ENCODE data around the gene GLCE.
A peak's percentile ranks its signal among the peaks of the same experiment; 100 is the strongest.

The GLCE gene

DNA sequence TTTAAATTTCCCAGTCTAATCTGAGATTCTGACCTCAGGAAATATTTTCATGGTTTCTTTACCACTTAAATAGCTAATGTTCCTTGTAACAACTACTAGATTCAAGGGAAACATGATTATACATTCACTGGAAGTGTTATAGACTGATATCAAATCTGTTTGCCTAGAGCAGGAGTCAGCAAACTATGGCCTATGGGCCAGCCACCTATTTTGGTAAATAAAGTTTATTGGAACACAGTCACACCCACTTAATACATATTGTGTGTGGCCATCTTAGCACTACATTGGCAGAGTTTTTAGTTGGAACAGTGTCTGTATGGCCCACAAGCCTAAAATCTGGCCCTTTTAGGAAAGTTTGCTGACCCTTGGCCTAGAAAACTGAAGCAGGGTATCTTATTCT lies 50.1 kb downstream of the GLCE start:
- FAIRE-seq = no peak

- FAIRE-seq = no peak
Observed at GRCh38 chr15:69213786-69214185, 53.4 kb downstream of the GLCE start.

DNA sequence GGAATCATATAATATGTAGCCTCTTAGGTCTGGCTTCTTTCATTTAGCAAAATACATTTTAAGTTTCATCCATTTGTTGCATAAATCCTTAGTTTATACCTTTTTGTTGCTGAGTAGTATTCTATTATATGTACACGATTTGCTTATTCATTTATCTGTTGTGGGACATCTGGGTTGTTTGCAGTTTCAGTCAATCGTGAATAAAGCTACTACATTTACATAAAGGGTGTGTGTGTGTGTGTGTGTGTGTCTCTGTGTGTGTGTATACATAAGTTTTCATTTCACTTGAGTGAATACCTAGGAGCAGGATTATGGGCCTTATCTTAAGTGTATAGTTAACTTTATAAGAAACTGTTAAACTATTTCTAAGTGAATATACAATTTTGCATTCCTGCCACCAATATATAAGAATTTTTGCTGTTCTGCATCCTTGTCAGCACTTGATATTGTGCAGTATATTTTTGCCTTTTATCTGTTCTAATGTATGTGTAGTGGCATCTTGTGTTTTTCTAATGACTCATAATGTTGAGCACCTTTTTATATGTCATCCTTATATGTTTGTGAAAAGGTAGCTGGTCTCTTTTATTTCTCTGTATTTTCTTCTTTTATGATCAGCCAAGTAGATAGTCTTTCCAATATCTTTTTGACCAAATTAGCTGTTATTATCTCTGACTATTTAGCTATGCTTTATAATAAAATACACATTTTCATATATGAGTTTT lies 55.0 kb downstream of the GLCE start:
- FAIRE-seq = no peak

DNA sequence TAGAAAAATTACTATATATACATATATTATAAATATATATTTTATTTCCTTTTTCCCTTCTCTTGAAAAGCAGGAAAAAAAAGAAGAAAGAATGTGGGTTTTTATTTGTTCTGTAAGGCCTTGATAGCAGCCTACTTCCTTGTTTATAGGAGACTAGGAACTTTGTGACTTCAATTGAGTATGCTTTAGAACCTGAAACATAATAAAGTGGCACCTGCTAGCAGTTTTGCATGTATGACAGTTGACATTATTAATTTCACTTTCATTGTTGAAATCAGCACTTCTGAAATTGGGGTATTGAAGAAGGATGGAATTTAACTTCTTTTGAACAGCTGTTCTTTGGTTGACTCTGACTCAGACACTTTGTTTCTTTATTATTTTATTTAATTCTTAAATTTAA lies 56.9 kb downstream of the GLCE start:
- no peak for FAIRE-seq

DNA sequence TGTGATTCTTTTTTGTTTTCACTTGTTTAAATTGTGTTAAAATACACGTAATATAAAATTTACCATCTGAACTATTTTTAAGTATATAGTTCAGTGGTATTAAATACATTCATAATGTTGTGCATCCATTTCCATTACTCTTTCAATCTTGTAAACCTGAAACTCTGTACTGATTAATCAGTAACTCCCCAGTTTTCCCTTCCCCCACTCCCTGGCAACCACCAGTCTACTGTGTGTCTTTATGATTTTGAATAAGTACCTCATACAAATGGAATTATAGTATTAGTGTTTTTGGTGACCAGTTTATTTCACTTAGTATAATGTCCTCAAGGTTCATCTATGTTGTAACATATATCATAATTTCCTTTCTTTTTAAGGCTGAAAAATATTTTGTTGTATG lies 59.3 kb downstream of the GLCE start:
- FAIRE-seq = no peak

GRCh38 chr15:69222002-69222474 lies 61.6 kb downstream of the GLCE start:
- no peak for FAIRE-seq

DNA sequence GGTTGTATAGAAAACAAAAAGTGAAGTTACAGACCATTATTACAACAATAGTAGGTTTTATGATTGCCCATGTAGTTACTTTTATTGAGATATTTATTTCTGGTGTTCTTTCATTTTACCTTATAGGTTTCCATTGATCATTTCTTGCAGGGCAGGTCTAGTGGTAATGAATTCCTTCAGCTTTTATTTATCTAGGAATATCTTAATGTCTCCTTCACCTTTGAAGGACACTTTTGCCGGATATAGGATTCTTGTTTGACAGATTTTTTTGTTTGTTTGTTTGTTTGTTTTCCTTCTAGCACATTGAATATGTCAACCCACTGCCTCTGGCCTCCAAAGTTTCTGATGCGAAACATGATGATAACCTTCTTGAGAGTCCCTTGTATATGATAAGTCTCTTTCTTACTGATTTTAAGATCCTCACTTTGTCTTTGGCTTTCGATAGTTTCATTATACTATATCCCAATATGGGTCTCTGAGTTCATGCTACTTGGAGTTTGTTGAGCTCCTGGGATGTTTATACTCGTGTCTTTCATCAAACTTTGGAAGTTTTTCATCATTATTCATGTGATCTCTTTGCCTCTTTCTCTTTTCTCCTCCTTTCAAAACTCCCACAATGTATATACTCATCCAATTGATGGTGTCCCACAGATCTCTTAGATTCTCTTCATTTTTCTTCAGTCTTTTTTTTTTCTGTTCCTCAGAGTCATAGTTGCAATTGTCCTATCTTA lies 62.8 kb downstream of the GLCE start:
- FAIRE-seq = no peak

- FAIRE-seq = no peak
Observed at GRCh38 chr15:69224383-69224782, 63.9 kb downstream of the GLCE start.

GRCh38 chr15:69225355-69226022 lies 65.1 kb downstream of the GLCE start:
- FAIRE-seq = peak; percentile 56

- FAIRE-seq = no peak
Observed at GRCh38 chr15:69226023-69226355, 65.6 kb downstream of the GLCE start.

DNA sequence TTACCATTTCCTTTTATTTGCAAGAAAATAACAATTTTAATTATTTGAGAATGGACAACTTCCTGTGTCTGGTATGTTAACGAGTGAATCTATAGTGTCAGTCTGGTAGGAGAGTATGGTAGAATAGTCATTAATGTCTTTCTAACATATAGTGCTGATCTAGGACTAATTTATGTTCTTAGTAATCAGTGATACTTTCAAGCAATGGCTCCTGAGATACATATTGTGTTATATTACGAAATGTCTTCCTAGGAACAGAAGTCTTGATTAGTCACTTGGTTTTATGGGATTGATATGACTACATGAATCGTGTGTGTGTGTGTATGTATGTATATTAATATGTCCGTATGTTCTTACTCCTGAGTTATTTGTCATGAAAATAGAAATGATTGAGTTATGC lies 71.7 kb downstream of the GLCE start:
- no peak for FAIRE-seq

DNA sequence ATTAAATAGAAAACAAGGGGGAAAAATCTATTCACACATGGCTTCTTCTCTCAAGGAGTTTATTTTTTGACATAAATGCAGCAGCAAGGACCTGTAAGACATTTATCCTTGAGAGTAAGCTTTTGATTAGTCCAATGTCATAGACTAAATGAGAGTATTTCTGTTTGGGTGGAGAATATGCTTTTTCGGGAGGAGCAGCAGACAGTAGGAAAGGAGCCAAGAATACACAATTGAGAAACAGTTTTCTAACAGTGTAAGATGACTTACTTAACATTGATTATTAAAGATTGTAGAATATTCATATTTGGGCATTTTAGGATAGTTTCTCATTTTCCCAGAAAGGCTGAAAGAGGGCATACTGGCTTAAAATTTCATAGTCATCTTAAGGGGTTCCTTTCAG lies 72.3 kb downstream of the GLCE start:
- no peak for FAIRE-seq

DNA sequence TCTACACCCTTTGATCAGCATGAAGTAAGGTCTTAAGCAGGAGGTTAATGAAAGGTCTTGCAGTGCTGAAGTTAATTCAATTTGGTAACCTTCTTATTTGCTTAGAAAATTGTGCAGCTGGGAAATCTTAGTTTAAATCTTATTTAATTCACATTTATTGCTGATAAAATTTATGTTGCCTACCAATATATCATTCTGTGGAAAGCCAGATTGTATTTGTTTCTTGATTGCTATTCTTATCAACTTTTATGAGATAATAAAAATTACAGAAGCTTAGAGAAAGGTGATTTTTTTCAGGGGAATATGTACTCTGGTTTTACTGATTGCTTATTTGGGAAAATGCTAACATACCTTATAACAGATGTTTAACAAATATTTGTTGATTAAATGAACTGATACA lies 74.2 kb downstream of the GLCE start:
- no peak for FAIRE-seq

DNA sequence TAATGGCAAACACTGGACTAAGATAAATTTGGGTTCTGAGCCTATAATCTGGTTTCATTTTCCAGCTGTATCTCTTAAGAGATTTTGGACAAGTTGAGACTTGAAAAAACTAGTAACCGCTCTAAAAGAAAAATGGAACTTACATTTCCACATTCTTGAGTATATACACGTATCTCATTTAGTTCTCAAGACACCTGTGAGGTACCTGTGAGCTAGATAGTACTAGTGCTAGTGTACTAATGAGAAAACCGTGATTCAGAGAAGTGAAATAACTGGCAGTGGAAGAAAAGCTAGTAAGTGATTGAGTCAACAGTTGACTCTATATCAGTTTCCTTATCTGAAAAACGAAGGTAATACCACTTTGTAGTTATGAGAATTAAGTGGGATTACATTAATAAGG lies 76.1 kb downstream of the GLCE start:
- FAIRE-seq = no peak

DNA sequence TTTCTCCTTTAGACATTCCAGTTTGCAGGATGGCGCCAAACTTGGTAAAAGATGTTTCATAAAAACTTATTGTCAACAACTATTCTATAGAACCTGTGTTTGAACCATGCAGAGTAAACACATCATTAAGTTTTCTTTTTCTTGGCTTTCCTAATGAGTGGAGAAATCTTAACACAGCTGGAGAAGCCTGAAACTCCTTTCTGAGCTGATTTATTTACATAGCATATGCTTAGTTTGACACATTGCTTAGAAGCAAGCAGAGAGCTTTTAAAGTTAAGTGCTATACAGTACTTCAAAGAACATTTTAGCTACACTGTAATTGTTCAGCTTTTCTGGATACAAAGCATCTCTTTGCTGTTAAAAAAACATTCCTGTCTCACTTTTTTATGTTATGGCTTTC lies 77.3 kb downstream of the GLCE start:
- no peak for FAIRE-seq

GRCh38 chr15:69244798-69245197 lies 84.4 kb downstream of the GLCE start:
- FAIRE-seq = no peak

DNA sequence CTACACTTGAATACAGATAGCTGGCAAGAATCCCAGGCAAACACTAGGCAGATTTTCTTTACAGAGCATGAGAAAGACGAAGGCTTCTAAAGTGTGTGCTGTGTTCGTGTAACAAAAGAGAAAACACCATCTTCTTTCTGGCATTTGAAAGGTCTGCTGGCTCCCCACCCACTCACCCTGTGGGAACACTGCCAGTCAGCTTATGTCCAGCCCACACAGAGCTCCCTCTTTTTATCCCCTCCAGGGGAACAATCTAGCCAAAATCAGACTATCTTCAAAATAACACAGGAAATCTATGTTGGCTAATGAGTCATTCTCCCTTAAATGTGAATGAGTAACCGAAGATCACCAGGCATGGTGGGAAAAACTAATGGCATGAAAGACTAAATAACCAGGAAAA lies 92.7 kb downstream of the GLCE start:
- FAIRE-seq = no peak

- peak; percentile 11 for FAIRE-seq
Observed at GRCh38 chr15:69265347-69265955, 105.0 kb downstream of the GLCE start.

- FAIRE-seq = no peak
Observed at GRCh38 chr15:69271217-69271616, 110.8 kb downstream of the GLCE start.

DNA sequence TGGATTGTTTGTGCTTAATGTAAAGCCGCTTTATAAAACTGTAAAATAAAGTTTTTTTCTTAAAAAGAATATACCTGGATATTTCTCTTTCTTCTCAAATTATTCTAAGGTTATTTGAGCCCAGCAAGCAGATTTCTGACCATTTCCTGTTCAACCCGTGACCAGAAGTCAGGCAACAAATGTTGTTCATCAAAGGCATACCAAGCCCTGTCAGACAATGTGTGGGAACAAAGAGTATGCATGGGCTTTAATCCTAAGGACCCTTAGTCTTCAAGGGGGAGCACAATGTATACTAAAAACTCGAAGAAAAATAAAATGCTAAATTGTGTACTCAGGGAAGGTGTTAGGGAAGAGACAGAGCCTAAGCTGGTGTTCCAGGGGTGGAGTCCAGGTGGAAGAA lies 111.7 kb downstream of the GLCE start:
- no peak for FAIRE-seq

DNA sequence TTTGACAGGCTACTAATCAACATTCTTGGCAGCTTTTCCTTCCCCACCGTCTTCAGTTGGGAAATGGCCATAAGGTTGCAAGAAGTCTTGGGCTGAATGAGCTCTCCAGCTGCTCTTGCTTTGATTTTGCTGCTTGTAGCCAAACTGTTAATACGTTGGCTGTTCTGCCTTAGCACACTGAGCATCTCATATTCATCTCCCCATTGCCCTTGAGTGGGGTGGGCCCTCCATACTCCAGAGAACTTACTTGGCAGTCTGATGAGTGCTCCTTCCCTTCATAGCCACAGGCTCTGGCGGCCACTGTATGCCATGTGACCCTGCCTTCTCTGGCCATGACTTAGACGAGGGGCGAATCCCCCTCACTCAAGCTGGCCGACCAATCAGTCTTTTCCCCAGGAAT lies 112.5 kb downstream of the GLCE start:
- FAIRE-seq = no peak

- FAIRE-seq = no peak
Observed at GRCh38 chr15:69275074-69275670, 114.7 kb downstream of the GLCE start.

- no peak for FAIRE-seq
Observed at GRCh38 chr15:69275933-69276560, 115.6 kb downstream of the GLCE start.

All from A204.1 (cell line).